ENCODE results near the gene IGSF21. TPM values are rescaled to one million over a fixed set of nuclear protein-coding genes. Genes with fewer than 3 reads are reported as not detected.

The IGSF21 gene
- total RNA-seq, 1 experiment from 2014 or later, result 30.5 TPM

DNA sequence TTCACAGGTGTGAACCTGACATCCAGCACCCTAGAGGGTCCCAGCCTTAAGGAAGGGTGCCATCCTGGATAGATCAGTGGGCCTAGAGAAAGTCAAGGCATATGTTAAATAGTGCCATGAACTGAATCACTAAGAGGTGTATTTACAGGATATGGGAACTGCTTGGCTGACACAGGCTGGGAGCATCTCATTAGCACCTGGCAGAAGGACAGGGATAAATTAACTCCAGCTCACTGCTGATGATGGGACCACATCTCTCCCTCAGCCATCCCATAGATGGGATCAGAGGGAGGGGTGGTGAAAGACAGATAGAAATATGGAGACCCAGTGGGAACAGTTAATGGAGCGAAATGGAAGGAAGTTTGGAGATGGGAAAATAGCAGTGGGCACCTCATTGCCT, 122.0 kb downstream of the IGSF21 start (continued):
- TF ChIP-seq ARID4B (CRISPR knock-in tag; IDR thresholded peaks at IDR 0.05; ENCODE audit: borderline replicate concordance) (no peak), IRF1 (CRISPR knock-in tag; IDR thresholded peaks at IDR 0.05) (no peak)

- Mint-ChIP-seq H3K27me3 (ENCODE audit: low read depth) (no peaks in the 10 kb centered on the region), H3K27ac (no peak overlapping the region), H3K4me1 (peaks cover 55% of the 10 kb centered on the region), H3K4me3 (no peak overlapping the region), H3K36me3 (peaks cover 43% of the 10 kb centered on the region), H3K9me3 (peaks cover 21% of the 10 kb centered on the region)
- POLR2A ChIA-PET, result no interaction called here
- DNase-seq (ENCODE audit: low spot score) (no peak), ATAC-seq (no peak)
- TF ChIP-seq TEAD1 (CRISPR knock-in tag; IDR thresholded peaks at IDR 0.05) (no peak), ELF4 (CRISPR knock-in tag; IDR thresholded peaks at IDR 0.05; ENCODE audit: low read depth) (no peak), ATF3 (CRISPR knock-in tag; conservative IDR thresholded peaks at IDR 0.05) (no peak), ZBTB21 (CRISPR knock-in tag; IDR thresholded peaks at IDR 0.05; ENCODE audit: borderline replicate concordance) (no peak), IRF2 (CRISPR knock-in tag; IDR thresholded peaks at IDR 0.05; ENCODE audit: borderline replicate concordance, low read depth) (no peak), CREB1 (CRISPR knock-in tag; IDR thresholded peaks at IDR 0.05) (no peak), ERG (CRISPR knock-in tag; IDR thresholded peaks at IDR 0.05) (no peak)
- TF ChIP-seq, protein P1, sequence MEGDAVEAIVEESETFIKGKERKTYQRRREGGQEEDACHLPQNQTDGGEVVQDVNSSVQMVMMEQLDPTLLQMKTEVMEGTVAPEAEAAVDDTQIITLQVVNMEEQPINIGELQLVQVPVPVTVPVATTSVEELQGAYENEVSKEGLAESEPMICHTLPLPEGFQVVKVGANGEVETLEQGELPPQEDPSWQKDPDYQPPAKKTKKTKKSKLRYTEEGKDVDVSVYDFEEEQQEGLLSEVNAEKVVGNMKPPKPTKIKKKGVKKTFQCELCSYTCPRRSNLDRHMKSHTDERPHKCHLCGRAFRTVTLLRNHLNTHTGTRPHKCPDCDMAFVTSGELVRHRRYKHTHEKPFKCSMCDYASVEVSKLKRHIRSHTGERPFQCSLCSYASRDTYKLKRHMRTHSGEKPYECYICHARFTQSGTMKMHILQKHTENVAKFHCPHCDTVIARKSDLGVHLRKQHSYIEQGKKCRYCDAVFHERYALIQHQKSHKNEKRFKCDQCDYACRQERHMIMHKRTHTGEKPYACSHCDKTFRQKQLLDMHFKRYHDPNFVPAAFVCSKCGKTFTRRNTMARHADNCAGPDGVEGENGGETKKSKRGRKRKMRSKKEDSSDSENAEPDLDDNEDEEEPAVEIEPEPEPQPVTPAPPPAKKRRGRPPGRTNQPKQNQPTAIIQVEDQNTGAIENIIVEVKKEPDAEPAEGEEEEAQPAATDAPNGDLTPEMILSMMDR (IDR thresholded peaks at IDR 0.05), result no peak
- TF ChIP-seq, protein P2, sequence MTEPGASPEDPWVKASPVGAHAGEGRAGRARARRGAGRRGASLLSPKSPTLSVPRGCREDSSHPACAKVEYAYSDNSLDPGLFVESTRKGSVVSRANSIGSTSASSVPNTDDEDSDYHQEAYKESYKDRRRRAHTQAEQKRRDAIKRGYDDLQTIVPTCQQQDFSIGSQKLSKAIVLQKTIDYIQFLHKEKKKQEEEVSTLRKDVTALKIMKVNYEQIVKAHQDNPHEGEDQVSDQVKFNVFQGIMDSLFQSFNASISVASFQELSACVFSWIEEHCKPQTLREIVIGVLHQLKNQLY (CRISPR knock-in tag; IDR thresholded peaks at IDR 0.05), result no peak
- CTCF ChIA-PET, result interaction anchor here (1.0 to 2.6 kb wide), 7 partner anchors 9 to 345 kb away, joined by 3 to 19 read pairs (median 6); no protein-coding TSS in a partner anchor
Measured at GRCh38 chr1:18230321-18230720, 122.7 kb downstream of the IGSF21 start.

GRCh38 chr1:18230840-18231239, 123.2 kb downstream of the IGSF21 start:
- H3K9me3 Mint-ChIP-seq, result peaks cover 24% of the 10 kb centered on the region
- H3K4me3 Mint-ChIP-seq, result no peak overlapping the region
- TF ChIP-seq NR3C1 (CRISPR knock-in tag; conservative IDR thresholded peaks at IDR 0.05; ENCODE audit: low read depth) (no peak), ZNF232 (CRISPR knock-in tag; IDR thresholded peaks at IDR 0.05) (no peak), ZBTB21 (CRISPR knock-in tag; IDR thresholded peaks at IDR 0.05; ENCODE audit: borderline replicate concordance) (no peak), SP1 (CRISPR knock-in tag; conservative IDR thresholded peaks at IDR 0.05) (no peak), ZNF263 (CRISPR knock-in tag; IDR thresholded peaks at IDR 0.05; ENCODE audit: low read depth) (no peak), NFE2L1 (CRISPR knock-in tag; IDR thresholded peaks at IDR 0.05) (no peak)
- TF ChIP-seq, protein P3, sequence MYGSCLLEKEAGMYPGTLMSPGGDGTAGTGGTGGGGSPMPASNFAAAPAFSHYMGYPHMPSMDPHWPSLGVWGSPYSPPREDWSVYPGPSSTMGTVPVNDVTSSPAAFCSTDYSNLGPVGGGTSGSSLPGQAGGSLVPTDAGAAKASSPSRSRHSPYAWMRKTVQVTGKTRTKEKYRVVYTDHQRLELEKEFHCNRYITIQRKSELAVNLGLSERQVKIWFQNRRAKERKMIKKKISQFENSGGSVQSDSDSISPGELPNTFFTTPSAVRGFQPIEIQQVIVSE (CRISPR knock-in tag; IDR thresholded peaks at IDR 0.05; ENCODE audit: borderline replicate concordance), result no peak
- ChIA-PET CTCF (interaction anchor here (1.0 to 2.6 kb wide), 14 partner anchors 8 to 351 kb away, joined by 3 to 19 read pairs (median 6); no protein-coding TSS in a partner anchor), POLR2A (no interaction called here)
- DNase-seq (ENCODE audit: low spot score) (no peak), ATAC-seq (no peak)
- peaks cover 43% of the 10 kb centered on the region for H3K36me3 Mint-ChIP-seq
- no peaks in the 10 kb centered on the region for H3K27me3 Mint-ChIP-seq (ENCODE audit: low read depth)
- H3K4me1 Mint-ChIP-seq, result peaks cover 56% of the 10 kb centered on the region
- H3K27ac Mint-ChIP-seq, result no peak overlapping the region

Measured in WTC11 (cell line).